ENCODE measurements around the gene RASGRF1.
"Not testable (repeated sequence)": the region's sequence is repeated elsewhere in the genome, so short reads cannot be mapped to it uniquely, and the experiment has no call there.

RASGRF1 gene

DNA sequence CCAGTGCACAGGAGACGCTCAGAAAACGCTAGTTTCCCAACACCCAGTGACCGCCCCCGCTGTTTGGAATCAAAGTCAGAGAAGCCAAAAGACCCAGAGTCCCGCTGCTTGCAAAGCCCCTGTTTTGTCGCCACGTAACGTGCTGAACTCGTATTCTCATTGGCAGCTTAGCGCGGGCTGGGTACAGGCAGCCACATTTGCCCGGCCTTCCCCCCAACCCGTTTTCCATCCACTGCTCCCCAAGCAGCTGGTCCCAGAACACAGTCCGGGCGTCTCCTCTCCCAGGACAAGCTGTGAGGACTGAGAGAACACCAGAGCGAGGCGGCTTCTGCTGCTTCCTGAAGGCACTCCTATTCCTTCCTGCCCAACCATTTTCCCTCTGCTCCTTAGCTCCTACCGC lies 54.8 kb downstream of the RASGRF1 start:
- no peak for DNase-seq

GRCh38 chr15:79035111-79035601 lies 55.4 kb downstream of the RASGRF1 start:
- no peak for DNase-seq

DNA sequence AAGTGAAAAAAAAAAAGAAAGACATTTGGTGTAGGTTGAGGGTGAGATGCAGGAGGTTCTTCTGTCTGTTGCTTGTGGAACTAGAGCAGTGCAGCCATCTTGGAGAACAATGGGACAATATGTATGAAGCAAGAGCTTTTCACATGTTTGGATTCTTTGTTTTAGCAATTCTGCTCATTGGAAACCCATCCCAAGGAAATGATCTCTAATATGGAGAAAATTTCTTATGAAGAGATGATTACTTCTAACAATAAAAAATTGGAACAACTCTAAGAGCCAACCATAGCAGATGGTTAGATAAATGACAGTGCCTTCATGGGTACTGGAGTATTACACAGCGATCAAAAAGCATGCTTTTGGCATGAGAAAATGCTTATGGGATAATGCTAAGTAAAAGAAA lies 56.3 kb downstream of the RASGRF1 start:
- DNase-seq, result no peak

DNA sequence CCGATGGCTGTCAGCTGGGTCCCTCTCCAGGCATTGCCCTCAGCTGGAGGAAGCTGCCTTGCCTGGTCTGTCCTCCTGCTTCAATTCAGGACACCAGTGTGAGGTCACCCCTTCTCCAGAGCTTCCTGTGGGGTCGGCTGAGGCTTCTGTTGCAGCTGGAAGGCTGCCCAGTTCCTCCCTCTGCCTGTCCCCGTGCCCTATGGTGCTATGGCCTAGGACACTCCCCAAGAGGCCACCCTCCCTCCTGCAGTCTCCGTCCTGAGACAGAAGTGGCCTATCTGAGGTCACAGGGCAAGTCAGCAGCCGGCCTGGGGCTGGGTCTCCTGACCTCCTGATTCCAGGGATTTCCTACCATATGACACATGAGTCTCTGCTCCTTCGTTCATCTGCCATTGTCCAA lies 57.9 kb downstream of the RASGRF1 start:
- no peak for DNase-seq

GRCh38 chr15:79031821-79032220 lies 58.8 kb downstream of the RASGRF1 start:
- no peak for DNase-seq

DNA sequence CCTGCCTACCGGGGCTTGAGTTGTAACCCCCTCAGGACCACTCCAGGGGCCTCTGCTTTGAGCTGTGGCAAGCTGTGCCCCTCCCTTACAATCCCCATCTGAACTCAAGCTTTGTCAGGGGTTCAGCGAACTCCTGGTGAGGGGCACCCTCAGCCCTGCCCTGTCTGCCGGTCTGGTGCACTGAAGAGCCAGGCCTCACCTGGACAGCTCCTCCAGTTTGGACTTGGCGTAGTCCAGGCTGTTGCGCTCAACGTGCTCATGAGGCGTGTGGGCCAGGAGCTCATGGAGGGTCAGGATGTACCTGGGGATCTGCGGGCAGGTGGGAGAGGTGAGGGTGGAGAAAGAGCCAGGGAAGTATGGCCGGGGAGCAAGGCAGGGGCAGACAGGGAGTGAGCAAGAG lies 59.4 kb downstream of the RASGRF1 start:
- no peak for DNase-seq

DNA sequence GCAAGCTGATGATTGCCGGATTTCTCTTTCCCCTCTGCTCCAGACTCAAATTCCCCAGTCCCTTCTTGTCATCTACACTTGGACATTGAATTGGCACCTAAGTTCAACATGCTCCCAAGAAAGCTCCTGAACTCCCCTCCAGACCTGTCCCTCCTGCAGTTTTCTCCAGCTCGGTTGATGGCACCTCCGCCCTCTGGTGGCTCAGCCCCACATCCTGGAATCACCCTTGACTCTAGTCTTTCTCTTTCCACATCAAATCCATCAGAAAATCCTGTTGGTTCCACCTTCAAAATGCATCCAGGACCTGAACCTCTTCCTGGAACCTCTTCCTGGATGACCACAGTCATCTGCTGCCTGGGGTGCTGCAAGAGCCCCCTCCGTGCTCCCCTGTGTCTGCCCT lies 60.1 kb downstream of the RASGRF1 start:
- no peak for DNase-seq

DNA sequence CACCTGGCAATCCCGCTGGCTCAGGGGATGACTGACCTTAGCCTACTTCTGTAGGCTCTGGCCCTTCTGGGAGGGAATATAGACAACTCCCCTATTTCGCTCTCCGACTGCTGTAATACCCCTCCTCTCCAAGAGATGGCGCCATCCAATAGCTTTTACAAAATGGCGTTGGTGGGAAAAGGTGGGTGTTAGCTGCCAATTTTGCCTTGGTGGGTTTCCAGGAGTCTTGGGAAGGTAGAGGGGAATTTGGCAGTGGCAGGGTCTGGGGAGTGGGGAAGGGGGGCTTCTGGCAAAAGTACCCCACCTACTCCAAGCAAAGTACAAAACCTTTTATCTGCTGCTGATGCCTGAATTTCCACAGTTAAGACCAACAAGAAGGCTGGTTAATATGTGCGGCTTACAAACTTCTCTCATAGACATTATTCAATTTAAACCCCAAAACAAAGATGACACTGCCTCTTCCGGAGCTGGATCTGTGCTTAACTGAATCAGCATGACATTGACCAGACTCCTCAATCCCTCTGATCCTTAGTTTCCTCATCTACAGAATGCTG lies 62.1 kb downstream of the RASGRF1 start:
- DNase-seq, result no peak

- no peak for DNase-seq
These were observed 62.8 kb downstream of the RASGRF1 start for GRCh38 chr15:79027532-79028410.

GRCh38 chr15:79025802-79026201 lies 64.8 kb downstream of the RASGRF1 start:
- DNase-seq, result no peak

DNA sequence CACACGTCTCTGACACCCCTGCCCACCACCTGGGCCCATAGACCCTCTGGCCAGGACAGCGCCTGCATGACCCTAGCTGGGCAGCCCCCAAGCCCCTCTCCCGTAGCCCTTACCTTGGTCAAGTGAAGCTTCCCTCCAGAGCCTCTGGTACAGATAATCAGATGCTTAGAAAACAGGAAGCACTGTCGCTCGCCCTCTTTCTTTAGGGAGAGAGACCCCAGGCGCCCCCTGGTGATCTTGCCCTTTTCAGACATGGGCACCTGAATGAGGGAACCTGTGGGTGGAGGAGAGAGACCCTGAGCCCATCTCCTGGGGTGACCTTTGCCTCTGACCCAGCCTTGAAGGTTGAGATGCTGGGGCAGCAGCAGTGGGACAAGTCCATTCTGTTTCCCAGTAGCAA lies 65.4 kb downstream of the RASGRF1 start:
- no peak for DNase-seq

- DNase-seq, result not testable (repeated sequence)
These were observed 66.1 kb downstream of the RASGRF1 start for GRCh38 chr15:79024493-79024892.

DNA sequence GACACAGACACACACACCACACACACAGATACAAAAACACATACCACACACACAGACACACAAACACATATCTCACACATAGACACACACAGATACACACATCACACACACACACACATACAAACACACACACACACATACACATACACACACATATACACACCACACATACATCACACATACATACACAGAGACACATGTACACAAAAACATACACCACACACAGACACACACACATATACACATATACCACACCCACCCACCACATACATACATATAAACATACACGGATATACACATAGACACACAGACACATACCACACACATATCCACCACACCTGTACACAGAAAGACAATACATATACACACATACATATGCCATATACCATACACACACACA lies 66.7 kb downstream of the RASGRF1 start:
- no peak for DNase-seq

DNA sequence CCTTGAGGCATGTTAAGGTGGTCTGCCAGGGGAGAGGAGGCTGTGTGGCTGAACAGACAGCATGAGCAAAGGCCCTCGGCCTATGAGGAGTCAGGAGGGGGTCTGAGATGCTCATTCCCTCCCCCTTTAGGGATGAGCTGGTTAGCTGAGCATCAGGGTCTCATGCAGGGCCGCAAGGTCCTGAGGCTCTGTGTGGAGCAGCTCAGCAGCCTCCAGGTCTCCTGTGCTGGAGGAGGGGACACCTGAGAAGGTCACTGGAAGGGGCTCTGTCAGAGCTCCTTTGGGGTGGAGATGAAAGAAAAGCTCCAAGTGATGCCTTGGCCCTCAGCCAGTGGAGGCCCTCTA lies 67.1 kb downstream of the RASGRF1 start:
- no peak for DNase-seq

DNA sequence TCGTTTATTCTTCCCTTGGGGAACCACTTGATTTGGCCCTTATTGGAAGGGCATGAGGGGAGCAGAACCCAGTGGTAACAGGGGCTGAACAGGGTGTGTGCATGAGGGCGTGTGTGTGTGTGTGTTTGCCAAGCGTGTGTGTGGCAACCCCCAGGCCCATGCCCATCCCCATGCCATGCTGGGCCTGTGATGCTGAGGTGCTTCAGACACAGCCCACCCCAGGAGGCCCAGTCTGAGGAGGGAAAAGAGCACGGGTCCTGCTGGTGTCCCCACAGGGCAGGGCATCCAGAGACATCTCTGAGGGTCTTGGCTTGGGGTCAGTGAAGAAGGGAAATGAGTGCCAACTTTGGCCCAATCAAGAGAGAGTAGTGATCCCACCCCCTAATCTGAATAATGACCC lies 71.6 kb downstream of the RASGRF1 start:
- DNase-seq, result no peak

- DNase-seq, result no peak
These were observed 72.6 kb downstream of the RASGRF1 start for GRCh38 chr15:79017953-79018352.

DNA sequence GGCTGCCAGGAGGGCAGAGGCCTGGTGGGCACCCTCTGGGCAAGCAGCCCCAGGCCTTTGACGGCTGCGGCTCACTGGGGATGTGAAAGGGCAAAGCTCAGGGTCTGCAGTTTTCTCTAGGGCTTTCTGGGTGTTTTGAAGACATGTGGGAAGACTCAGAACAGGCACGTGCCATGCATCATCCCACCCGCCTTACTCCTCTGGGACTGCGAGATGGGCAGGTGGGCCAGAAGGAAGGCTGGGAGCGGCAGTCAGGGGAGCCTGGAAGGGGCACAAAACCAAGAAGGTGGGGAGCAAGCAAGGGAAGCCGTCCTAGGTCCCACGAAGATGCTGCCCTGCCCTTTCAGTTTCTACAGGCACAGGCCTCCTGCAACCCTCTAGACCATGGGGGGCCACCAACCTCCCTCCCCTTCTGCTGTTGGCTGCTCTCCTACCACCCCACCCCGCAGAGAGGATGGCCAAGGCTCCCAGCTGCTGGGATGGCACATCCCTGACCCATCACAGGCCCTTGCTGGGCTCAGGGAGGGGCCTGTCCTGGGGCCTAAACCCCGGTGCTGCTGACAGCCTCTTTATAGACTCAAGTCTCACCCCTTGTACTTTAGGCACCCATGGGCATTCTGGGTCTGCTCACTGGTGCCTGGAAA lies 73.9 kb downstream of the RASGRF1 start:
- no peak for DNase-seq

GRCh38 chr15:79015416-79015815 lies 75.2 kb downstream of the RASGRF1 start:
- DNase-seq, result no peak

DNA sequence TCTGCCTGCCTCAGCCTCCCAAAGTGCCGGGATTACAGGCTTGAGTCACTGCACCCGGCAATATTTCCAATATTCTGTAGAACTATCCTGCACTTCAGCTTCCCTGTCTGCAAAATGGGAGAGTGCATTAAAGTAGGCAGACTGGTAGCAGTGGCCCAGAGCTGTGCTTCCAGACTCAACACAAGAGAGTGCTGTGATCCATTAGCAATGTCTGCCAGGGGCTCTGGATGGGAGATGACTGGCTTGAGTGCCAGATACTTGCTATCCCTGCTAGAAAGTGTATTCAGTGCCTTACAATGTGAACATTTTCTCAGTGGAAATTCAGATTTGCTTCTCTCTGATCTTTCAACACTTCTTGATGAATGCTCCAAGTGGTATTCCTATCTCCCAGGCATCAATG lies 80.3 kb downstream of the RASGRF1 start:
- no peak for DNase-seq

DNA sequence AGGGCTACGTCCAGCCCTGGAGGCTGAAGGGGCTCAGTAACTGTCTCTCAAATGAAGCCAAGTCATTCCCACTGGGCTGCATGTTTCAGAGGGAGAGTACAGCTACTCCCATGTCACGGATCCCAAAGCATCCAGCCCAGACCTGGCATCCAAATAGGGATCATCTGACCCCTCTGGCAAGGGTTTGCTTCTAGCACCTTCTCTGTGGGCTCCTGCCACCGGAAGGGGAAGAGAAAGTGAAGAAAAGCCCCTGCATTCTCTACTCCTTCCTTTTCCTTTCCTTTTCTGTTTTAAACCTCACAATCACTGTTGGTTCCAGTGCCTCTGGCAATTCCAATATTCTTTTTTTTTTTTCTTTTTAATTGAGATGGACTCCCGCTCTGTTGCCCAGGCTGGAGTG lies 81.2 kb downstream of the RASGRF1 start:
- no peak for DNase-seq

DNA sequence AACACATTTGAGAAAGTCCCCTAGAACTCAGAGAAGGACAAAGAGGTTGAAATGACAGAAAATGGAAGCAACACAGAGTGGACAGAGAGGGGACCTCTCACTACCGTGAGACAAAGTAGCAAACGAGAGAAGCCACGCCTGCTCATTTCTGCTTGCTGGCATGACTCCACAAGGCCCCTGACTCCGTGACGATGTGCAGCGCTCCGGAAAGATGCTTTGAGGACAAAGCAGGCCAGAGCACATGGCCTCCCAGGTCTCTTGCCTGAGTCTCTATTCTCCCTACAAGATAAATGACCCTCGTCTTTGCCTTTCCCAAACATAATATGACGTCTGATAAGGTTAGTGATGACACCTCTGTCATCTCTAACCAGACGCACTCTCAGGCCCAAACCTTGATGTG lies 81.9 kb downstream of the RASGRF1 start:
- no peak for DNase-seq

DNA sequence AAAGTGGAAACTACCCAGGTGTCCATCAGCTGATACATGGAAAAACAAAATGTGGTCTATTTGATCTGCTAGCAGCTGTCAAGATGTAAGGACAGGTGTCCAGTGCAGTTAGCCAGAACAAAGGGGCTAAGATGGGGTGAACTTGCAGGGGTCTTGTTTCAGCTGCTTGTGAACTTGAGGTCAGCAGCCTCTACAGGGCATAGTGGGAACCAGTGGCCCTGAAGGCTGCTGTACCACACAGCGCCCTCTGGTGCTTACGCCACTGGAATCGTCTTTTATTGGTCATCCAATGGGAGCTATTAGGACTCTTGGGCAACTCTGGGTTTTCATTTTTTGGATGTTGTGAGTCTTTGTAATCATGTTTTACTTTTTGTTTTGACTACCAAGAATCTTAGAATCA lies 83.5 kb downstream of the RASGRF1 start:
- DNase-seq, result no peak

- DNase-seq, result no peak
These were observed 84.5 kb downstream of the RASGRF1 start for GRCh38 chr15:79006071-79006470.

- DNase-seq, result peak; percentile 53
These were observed 86.2 kb downstream of the RASGRF1 start for GRCh38 chr15:79004336-79004735.

Measured in SIG-M5 (cell line).